GM23248 (cell line): ENCODE measurements around the gene RAB25.

Experiments used
- EZH2 ChIP-seq: fragments of 200-600 bp; sonication (generic); IDR thresholded peaks from 2 replicates; pipeline ENCODE4 v1.6.1; 2018; ENCODE audit warnings: antibody characterized with exemption, mild to moderate bottlenecking; ENCODE audit not compliant: insufficient read depth, poor library complexity, severe bottlenecking
- EZH2phosphoT487 ChIP-seq: fragments of 200-600 bp; sonication (generic); IDR thresholded peaks from 2 replicates; pipeline ENCODE4 v1.6.1; 2018; ENCODE audit warnings: antibody characterized with exemption, moderate library complexity, mild to moderate bottlenecking, low read depth; ENCODE audit not compliant: insufficient read depth

DNA sequence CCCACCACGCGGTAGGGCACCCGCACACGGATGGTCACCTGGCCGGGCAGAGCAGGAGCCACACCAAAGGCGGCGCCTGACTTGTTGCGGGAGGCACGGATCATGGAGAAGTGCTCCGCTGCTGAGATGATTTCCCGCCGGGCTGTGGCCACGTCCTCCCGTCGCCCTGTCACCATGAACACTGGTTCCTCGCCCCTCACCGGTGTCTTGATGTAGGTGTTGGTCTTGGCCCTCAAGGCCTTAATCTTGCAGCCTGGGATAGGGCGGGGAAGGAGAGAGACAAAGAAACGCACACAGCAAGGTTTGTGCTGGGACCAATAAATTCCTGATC lies 16.4 kb downstream of the RAB25 start:
- no peak for TF ChIP-seq EZH2phosphoT487
- no peak for TF ChIP-seq EZH2
